ENCODE measurements around the gene P2RX2. TPM values are rescaled to one million over a fixed set of nuclear protein-coding genes. Genes with fewer than 3 reads are reported as not detected.

The P2RX2 gene
- total RNA-seq, 2 experiments from 2014 or later = not detected

- ChIA-PET POLR2A (interaction anchor here (0.6 kb wide), 1 partner anchor 16 kb away, joined by 3 read pairs; no protein-coding TSS in a partner anchor), CTCF (interaction anchor here (1.3 kb wide), 1 partner anchor 10 kb away, joined by 3 read pairs; no protein-coding TSS in a partner anchor)
Observed at GRCh38 chr12:132629330-132629729, 10.8 kb downstream of the P2RX2 start.

DNA sequence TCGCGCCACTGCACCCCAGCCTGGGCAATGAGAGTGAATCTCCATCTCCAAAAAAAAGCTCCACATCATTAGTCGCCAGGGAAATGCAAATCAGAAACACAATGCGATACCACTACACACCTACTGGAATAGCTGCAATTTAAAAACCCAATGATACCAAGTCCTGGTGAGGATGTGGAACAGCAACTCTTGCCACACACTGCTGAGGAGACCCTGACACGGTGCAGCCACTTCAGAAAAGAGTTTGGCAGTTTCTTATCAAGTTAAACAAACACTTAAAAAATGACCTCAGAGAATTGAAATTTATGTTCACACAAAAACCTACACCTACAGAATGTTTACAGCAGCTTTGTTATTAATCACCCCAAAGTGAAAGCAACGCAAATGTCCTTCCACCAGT is 12.1 kb downstream of the P2RX2 start:
- CTCF ChIA-PET = interaction anchor here (1.3 kb wide), 1 partner anchor 8 kb away, joined by 3 read pairs; no protein-coding TSS in a partner anchor
- POLR2A ChIA-PET = no interaction called here

- ChIA-PET POLR2A (no interaction called here), CTCF (no interaction called here)
Observed at GRCh38 chr12:132631666-132632065, 13.1 kb downstream of the P2RX2 start.

DNA sequence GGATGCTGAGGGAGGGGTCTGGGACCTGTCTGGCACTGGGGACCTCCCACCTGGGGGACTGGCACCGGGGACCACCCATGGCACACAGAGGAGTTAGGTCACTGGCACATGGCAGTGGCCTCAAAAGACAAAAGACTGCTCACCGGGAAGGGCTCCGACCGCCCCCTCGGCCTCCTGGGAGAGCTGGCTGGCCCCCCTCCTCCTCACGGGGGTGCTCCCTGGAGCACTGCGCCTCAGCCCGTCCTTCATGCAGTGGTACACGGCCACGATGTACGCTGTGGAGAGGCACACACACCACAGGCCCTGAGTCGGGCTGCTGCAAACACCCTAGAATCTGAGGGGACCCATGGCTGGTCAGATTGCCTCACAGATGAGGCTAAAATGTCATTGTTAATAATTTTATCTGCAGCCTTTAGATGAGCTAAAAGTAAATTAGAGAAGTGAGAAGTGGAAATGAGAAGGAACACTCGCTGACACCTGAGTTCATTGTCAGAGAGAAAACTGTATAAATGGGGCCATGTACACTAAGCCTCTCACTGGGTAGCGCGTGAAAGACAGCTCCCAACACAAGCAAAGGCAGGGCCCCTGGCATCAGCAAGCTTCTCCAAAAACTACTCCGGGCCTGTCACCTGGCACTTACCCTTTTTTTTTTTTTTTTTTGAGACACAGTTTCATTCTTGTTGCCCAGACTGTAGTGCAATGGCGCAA is 14.1 kb downstream of the P2RX2 start:
- POLR2A ChIA-PET = interaction anchor here (0.6 kb wide), 1 partner anchor 208 kb away, joined by 3 read pairs; no protein-coding TSS in a partner anchor

DNA sequence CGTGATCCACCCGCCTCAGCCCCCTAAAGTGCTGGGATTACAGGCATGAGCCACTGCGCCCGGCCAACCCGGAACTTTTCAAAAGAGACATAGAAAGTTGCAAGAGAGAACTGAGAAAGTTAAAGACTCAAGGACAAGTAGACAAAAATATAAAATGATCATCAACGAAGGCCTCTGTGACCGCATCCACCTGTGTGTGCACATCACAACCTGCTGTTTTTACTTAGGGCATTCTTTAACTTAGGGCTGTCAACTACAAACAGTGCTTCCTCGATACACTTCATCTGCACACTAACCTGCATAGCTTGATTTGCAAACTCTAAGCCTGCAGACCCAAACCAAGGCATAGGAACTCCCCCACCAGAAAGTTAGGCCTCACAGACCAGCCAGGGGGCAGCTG is 14.8 kb downstream of the P2RX2 start:
- CTCF ChIA-PET = no interaction called here

More for the DNA sequence above, 14.1 kb downstream of the P2RX2 start:
- CTCF ChIA-PET = interaction anchor here (0.6 kb wide), 1 partner anchor 654 kb away, joined by 3 read pairs; no protein-coding TSS in a partner anchor

GRCh38 chr12:132633901-132634300 is 15.3 kb downstream of the P2RX2 start:
- POLR2A ChIA-PET = no interaction called here
- CTCF ChIA-PET = no interaction called here

More for the DNA sequence above, 14.8 kb downstream of the P2RX2 start:
- POLR2A ChIA-PET = no interaction called here

DNA sequence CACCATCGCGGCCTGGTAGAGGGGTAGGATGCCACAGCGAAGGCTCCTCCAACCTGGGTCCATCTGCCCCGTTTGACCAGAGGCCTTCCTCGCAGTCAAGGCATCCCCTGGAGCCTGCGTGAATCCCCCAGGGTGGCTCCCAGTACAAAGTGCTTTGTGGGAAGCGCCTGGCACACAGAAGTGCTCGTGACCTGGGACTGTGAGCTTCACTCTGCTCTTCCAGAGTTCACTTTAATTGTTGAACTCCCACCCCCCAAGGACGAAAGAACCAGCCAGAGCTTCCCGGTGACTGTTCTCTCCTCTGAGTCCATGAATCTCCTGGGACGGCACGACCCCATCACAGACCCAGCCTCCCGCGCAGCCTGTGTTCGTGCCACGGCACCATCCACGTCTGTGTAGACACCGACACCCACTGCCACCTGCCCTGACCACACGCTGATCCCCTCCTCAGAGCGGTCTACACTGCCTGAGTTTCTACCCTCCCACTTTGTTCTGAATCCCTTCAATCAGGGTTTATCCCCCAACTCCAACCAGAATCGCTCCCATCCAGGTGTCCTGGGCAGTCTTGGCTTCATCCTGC is 15.9 kb downstream of the P2RX2 start:
- CTCF ChIA-PET = no interaction called here
- POLR2A ChIA-PET = no interaction called here

GRCh38 chr12:132635076-132635955 is 16.7 kb downstream of the P2RX2 start:
- ChIA-PET POLR2A (no interaction called here), CTCF (no interaction called here)

DNA sequence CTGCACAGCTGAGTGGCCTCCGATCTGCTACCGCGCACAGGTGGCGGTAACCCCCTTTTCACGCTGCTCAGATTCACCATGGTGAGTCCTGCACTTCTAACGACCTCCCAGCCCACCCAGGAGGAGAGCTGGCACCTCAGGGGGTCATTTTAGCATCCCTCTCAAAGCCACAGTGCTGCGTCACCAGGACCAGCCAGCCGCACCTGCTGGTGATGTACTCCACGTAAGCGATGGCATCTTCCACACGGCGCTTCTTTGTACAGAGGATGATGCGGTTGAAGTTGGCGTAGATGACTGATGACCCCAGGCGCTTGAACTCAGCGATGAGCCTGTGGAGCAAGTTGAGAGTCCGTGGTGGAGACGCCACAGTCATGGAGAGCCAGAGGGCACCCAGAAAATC is 19.2 kb downstream of the P2RX2 start:
- ChIA-PET POLR2A (no interaction called here), CTCF (no interaction called here)

- CTCF ChIA-PET = interaction anchor here (0.8 kb wide), 1 partner anchor 9 kb away, joined by 3 read pairs; no protein-coding TSS in a partner anchor
- POLR2A ChIA-PET = interaction anchor here (0.5 to 0.8 kb wide), 2 partner anchors 18 to 131 kb away, joined by 3 read pairs; no protein-coding TSS in a partner anchor
Observed at GRCh38 chr12:132638541-132639408, 20.2 kb downstream of the P2RX2 start.

GRCh38 chr12:132639956-132640520 is 21.5 kb downstream of the P2RX2 start:
- ChIA-PET CTCF (no interaction called here), POLR2A (interaction anchor here (0.8 kb wide), 1 partner anchor 19 kb away, joined by 3 read pairs; no protein-coding TSS in a partner anchor)

GRCh38 chr12:132640936-132641335 is 22.4 kb downstream of the P2RX2 start:
- CTCF ChIA-PET = no interaction called here
- POLR2A ChIA-PET = no interaction called here

GRCh38 chr12:132641811-132642650 is 23.5 kb downstream of the P2RX2 start:
- POLR2A ChIA-PET = no interaction called here
- CTCF ChIA-PET = no interaction called here

GRCh38 chr12:132642846-132643835 is 24.6 kb downstream of the P2RX2 start:
- CTCF ChIA-PET = no interaction called here
- POLR2A ChIA-PET = interaction anchor here (0.6 kb wide), 1 partner anchor 43 kb away, joined by 4 read pairs; no protein-coding TSS in a partner anchor

GRCh38 chr12:132646850-132647249 is 28.3 kb downstream of the P2RX2 start:
- POLR2A ChIA-PET = no interaction called here
- CTCF ChIA-PET = no interaction called here

- POLR2A ChIA-PET = no interaction called here
- CTCF ChIA-PET = no interaction called here
Observed at GRCh38 chr12:132647858-132648257, 29.3 kb downstream of the P2RX2 start.

DNA sequence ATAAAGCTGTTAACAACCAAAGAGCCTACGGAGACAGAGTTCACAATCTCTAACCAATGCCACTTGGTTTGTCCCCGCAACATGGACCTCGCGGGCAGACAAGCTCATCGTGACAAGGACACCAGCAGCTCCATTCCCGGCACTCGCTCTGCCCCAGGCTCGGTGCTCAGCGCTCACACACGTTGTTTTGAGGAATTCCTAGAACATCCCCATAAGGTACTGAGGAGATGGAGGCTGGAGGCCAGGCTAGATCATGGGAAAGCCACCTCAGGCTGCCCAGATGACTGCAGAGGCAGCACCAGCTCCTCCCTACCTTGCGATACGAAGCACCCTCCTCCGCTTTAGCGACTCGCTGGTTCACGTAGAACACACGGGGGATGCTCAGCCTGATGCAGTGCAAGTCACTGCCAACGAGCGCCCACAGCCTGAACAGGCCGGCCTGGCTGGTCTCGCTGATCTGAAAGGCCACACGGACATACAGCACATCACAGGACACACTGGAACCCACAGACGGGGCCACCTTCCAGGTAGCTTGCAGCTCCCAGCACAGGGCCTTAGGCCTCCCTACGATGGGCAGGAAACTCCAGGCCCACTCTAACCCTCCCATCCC is 30.1 kb downstream of the P2RX2 start:
- CTCF ChIA-PET = no interaction called here
- POLR2A ChIA-PET = no interaction called here

Measured in activated CD8-positive, alpha-beta memory T cell treated with anti-CD3 and anti-CD28 coated beads for 36 hours (primary cell).